ENCODE measurements around the gene RAMP2. TPM values are rescaled to one million over a fixed set of nuclear protein-coding genes. Genes with fewer than 3 reads are reported as not detected.
A peak's percentile ranks its signal among the peaks of the same experiment; 100 is the strongest.
"Not testable (repeated sequence)": the region's sequence is repeated elsewhere in the genome, so short reads cannot be mapped to it uniquely, and the experiment has no call there.

RAMP2 gene, protein sequence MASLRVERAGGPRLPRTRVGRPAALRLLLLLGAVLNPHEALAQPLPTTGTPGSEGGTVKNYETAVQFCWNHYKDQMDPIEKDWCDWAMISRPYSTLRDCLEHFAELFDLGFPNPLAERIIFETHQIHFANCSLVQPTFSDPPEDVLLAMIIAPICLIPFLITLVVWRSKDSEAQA
- 100 to 1,000 TPM in 2 of 4 donors, 10 to 100 TPM in 2; 92.1 to 140 (median 100) TPM for polyA plus RNA-seq (ENCODE audit: insufficient read length in 4 of 4)

DNA sequence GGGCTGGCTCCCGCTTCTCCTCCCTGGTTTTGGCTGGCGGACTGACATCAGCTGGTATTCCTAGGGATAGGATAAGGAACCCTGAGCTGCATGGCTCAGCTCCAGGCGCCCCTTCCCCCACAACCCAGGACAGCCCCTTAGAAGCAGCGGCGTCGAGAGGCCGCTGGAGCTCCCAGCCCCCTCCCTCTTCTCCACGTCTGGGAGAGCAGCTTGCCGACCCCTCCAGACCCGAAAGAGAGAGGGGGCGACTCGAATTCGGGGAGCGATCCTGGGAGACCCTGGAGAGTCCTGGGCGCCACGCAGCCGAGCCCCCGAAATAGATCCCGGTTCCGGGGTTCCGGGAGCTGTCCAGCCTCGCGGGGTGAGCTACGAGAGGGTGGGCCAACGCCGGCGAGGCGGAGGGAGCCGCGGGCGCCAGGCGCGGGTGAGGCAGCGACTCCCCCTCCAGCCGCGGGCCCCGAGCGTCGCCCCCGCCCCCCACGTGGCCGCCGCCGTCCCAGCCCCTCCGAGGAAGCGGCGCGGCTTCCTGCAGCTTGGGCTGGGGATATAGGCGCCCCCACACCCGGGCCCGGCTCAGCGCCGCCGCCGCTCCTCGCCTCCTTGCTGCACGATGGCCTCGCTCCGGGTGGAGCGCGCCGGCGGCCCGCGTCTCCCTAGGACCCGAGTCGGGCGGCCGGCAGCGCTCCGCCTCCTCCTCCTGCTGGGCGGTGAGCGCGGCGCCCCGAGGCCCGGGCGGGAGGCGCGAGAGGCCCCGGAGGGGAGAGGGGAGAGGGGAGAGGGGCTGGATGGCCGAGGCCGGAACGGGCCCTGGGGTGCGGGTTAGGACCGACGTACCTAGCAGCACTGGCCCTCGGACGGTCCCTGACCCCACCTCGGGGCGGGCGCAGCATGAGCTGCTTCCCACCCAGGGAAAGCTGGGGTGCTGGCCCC lies at the start of gene RAMP2:
Gene RAMP2, plus strand, starts transcription at position 576 of the 930 bp plus-strand sequence. Its CDS starts 35 bp downstream, at position 611.
- DNase-seq (ENCODE audit: low read depth in 4 of 4, low spot score in 3 of 4): no peak

DNA sequence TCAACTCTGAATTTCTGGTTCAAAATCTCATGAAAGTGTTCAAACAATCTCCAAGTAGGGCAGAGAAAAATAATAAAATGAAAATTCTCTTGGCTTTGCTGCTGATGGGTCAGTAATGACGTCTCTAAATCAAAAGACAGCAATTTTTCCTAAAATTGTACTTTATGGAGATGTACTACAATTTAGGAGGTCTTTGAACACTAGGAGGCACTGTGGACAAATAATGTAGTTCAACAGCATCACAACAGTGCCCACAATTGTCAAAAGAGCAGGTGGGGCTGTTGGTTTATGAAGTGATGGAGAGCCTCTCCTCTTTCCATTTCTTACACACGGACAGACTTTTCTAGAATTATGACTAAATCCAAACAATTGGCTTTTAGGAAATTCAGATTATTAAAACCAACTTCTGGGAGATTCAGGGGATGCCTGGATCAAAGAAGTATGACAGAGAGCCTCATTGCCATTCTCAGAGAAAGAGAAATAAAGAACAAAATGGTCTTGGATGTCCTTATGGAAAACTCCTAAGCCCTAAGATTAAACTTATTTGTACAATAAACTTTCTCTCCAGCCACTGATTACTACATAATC lies 39.9 kb upstream of the RAMP2 start:
- DNase-seq (ENCODE audit: low read depth in 4 of 4, low spot score in 3 of 4): peak; percentile 23 to 56 (median 55)

DNA sequence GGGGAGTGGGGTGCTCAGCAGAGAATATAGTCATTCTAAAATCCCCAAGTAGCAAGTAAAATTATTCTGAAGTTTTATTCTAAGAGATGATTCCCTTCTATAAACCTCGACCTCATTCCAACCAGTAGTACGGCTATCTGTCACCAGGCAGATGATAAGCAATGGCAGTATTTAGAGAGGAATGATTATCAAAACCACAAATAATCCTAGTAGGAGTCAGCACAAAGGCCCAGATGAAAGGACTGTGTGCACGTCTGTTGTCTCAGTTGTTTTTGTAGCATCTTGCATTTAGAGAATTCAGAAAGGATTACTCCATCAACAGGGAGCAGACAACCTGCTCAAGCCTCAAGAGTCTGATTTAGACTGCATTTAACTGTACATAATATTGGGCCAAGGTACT lies 37.4 kb upstream of the RAMP2 start:
- no peak for DNase-seq (ENCODE audit: low read depth in 4 of 4, low spot score in 3 of 4)

DNA sequence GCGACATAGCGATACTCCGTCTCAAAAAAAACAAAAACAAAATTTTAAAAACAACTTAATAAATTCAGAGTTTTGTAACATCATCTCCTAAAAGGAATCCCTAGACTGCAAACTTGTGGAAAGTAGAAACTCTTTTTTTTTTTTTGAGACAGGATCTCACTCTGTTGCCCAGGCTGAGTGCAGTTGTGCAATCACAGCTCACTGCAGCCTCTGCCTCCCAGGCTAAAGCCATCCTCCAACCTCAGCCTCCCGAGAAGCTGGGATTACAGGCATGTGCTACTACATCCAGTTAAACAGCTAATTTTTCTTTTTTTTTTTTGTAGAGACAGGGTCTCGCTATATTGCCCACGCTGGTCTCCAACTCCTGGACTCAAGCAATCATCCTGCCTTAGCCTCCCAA lies 35.9 kb upstream of the RAMP2 start:
- no peak for DNase-seq (ENCODE audit: low read depth in 4 of 4, low spot score in 3 of 4)

DNA sequence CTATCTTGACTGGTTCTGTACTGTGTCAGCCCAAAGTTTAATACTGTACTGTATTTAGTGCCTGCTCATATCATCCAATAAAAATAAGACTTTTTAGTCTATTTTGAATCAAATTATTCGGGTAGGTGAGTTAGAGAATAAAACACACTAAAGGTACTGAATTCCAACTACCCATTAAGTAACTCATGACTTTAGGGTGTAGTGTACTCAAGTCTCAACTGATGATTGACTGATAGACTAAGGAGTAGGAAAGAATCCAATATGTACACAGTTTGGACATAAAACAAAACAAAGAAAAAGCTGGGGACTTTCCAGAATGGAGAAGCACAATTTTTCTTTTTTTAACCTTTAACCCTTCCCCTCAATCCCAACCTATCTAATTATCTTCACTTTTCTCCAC lies 20.3 kb upstream of the RAMP2 start:
- no peak for DNase-seq (ENCODE audit: low read depth in 4 of 4, low spot score in 3 of 4)

DNA sequence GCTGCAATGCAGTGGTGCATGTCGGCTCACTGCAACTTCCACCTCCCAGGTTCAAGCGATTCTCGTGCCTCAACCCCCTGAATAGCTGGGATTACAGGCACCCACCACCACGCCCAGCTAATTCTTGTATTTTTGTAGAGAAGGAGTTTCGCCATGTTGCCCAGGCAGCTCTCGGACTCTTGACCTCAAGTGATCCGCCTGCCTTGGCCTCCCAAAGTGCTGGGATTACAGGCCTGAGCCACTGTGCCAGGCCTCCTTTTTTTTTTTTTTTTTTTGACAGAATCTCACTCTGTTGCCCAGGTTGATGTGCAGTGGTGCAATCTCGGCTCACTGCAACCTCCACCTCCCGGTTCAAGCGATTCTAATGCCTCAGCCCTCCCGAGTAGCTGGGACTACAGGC lies 18.1 kb upstream of the RAMP2 start:
- not testable (repeated sequence) for DNase-seq (ENCODE audit: low read depth in 4 of 4, low spot score in 3 of 4)

DNA sequence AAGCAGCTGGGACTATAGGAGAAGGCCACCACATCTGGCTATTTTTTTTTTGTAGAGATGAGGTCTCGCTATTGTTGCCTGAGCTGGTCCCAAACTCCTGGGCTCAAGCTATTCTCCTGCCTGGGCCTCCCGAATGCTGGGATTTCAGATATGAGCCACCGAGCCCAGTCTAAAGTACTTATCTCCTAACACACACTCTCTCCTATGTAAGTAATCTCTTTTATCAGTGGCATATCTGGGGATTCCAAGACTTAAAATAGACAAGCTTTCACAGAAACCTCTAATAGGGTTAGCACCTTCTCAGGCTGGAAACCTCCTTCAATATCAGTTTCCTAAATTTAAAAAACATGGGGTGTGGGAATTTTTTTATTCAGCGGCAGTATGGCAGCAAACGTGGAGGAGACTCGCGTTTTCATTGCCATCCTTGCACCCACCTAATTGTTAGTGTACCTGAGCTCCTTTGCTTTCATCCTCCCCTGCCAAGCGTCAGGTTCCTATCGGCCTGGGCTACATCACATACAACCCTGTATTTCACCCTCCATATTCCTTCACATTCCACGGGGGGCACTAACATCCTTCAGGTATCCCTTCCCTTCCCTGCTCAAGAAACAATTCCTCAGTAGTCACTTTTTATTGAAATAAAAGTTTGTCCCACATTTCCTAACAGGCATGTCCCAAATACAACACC lies 17.3 kb upstream of the RAMP2 start:
- DNase-seq (ENCODE audit: low read depth in 4 of 4, low spot score in 3 of 4): no peak

DNA sequence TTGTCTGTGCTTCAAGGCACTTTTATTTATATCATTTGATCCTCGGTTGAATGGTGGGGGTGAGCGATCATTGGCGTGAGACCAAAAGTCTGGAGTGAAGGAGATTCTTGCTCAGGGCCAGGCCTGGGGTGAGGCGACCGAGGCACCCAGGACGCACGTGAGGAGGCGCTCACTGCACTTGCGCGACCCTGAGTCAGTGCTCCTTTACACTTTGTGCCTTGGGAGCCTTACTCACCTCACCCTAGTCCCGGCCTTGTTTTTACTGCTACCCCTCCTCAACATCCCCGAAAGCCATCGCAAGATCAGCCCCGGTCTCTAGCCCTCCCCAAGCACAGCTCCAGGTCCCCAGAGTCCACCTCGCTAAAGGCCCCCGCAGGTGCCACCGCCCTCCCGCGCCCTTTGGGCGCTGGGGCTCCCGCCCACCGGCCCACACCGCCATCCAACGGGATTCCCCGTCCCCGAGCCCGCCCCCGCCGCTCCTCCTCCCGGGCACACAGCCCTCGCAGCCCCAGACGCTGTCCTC lies 16.7 kb upstream of the RAMP2 start:
- DNase-seq (ENCODE audit: low read depth in 4 of 4, low spot score in 3 of 4): no peak

DNA sequence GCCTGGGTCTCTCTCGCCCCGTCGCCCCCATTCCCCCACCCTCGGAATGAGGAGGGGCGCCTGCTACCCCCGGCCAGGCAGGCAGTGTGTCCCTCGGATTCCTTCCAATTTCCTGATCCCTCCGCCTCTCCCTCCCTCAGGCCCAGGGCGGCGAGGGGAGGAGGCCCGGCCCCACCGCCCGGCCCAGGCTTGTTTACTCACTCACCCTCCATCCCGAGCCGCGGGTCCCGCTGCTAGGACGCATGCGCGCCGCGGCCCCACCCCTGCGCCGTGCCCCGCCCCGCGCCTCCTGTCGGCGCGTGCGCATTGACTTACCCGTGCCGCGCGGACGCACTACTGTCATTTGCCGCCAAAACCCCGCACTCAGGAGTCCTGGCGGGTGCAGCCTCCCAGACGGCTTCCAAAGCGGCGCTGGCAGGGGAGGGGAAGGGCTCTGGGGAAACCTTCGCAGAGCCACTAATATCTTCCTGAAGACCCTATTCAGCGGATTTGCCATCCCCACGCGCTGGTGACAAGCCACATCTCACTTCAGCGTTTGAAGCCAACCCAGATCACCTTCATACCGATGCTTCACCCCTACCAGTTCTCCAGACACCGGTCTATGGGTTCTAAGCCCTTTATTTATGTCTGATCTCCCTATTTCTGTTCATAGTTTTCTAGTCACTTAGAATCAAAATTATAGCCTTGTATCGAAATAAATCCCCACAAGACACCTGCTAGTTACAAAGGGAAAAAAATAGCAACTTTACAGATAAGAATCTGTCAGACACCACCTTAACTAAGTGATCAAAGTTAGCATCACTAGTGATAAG lies 16.0 kb upstream of the RAMP2 start, which contains the start of gene EZH1:
Gene EZH1, minus strand, starts transcription at position 235 of the 812 bp plus-strand sequence. CDS start 16,099 bp downstream, outside the sequence.
- DNase-seq (ENCODE audit: low read depth in 4 of 4, low spot score in 3 of 4): peak; percentile 80 to 82 (median 81)

DNA sequence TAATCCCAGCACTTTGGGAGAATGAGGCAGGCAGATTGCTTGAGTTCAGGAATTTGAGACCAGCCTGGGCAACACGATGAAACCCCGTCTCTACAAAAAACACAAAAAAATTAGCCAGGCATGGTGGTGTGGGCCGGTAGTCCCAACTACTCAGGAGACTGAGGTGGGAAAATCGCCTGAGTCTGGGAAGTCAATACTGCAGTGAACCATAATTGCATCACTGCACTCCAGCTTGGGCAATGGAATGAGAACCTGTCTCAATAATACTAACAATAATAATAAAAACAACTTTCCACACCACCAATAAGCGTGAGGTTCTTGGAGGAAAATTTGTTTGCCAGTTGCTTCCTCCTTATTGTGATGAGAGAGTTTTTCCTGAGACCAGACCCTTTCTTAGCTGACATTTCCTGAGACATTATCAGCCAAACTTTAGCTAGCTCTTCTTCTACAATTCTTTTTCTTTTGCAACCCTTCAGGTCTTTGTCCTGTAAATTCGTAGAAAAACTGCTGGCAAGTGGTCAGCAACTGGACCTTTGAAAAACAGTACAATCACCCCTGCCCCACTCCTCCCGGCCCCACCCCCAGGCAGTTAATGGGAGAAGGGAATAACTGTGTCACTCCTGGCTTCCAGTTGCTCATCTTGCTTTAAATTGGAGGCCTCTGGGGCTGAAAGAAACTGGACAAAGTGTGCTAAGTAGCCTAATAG lies 12.7 kb upstream of the RAMP2 start:
- DNase-seq (ENCODE audit: low read depth in 4 of 4, low spot score in 3 of 4): no peak

DNA sequence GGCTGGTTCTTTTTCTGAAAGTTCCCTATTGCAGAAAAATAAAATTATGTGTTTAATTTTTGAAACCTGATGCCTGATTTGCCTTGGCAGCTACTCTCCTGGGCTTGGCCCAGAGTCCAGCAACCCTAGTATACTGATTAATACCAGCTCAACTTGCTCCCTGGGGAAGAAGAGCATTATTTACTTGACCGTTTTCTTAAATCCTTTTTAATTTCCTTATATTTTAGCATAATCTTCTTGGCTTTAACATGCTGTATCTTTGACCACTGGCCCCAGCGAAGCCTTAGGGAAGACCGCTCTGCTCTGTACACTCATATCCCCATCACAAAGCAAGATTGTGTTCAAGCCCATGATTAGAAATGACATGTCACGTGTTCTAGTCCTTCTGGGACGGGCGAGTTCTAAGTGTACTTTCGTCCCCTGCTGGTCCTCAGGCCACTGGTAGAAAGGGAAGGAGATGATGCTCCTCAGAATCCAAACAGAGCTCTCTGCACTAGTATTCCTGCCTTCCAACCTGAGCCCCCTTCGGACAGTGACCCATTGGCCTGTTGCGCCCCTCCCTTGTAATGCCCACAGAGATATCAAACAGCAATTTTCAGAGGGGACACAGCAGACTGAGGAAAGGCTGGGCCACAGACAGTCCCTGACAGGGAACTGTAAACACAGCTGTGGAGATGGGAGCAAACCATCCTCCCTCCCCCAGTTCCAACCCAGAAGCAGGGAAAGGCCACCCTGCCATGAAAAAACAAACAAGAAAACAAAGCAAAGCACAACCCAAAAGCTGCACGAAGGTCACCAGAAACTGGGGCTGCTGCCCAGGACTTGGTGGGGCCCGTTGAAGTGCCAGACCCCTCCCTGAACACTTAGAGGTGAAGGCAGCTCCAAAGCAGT lies 11.9 kb upstream of the RAMP2 start:
- DNase-seq (ENCODE audit: low read depth in 4 of 4, low spot score in 3 of 4): no peak

DNA sequence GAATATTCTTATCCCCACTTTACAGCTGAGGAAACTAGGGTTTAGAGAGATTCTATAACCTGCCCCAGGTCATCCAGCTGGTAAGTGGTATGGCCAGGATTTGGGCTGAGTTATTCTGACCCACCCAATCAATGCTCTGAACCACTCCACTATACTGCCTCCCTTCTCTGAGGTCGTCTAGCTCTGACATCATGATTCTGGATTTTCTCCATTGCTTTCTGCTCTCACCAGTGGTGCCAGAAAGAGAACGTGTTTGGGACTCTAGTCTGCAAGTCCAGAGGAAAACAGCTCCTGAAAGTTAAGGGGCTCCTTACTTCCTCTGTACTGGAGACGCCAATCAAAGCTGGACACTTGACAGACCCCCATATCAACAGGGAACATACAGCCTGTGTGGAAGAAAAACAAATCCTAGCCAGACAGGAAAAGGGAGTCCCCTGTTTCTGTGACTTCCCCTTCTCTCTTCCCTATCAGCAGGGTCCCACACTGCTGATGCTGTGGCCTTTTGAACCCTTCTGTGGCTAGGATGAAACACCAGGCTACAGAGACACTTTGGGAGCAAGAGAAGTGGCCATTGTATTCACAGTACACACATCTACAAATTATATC lies 10.2 kb upstream of the RAMP2 start:
- DNase-seq (ENCODE audit: low read depth in 4 of 4, low spot score in 3 of 4): no peak

DNA sequence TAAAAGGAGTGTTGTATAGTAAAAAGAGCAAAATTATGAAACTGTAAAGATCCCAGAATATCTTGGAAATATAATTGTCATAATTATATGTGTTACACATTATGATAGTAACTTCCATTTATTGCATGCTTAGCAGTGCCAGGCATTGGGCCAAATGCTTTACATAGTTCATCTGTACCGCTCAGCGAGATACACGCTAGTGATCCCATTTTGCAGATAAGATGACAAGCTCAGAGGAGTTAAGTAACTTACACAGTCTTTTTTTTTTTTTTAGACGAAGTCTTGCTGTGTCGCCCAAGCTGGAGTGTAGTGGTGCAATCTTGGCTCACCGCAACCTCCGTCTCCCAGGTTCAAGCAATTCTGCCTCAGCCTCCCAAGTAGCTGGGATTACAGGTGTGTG lies 9.4 kb upstream of the RAMP2 start:
- no peak for DNase-seq (ENCODE audit: low read depth in 4 of 4, low spot score in 3 of 4)

DNA sequence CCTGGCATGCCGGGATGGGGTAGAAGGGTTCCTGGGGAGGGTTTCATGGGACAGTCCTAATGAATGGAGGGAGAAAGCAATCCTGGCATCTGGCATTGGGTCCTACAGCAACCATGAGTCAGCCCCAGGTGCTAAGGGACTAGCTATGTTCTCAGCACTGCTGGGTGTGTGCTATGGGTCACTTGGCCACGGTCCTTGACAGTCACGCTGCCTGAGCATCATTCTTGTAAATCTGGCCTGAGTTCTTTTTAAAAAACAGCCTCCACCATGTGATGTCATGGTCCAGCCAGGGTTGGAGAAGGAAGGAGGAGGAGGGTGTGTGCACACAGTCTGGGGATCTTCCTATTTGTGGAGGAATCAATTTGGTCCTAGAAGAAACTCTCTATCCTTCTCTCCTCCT lies 6.2 kb upstream of the RAMP2 start:
- DNase-seq (ENCODE audit: low read depth in 4 of 4, low spot score in 3 of 4): no peak

DNA sequence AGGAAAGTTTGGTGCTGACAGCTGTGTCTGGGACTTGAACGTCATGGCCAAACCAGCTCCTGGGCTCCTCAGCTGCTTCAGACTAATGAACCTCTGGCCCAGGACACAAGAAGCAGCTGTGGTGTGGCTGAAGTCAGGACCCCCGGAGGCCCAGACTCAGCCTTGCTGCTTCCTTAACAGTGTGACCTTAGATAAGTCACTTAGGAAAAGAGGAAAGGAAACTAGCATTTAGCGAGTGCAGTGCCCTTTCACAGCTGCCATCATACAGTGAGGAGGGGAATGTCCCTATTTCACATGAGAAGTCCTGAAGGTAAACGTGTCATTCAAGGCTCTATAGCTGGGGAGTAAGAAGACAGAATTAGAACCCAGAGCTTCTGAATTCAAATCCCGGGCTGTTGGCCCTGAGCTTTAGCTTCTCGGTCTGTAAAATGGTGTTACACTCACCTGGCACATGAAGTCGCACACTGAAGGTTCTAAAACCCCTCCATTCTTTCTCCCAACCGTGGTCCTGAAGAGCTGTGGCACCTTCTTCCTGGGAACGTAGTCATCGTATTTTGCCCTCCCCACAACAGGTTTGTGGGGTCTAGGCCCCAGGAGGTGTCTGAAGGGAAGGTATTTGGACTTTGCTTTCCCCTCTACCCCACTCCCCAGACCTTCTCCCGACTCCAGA lies 910 bp upstream of the RAMP2 start:
- DNase-seq (ENCODE audit: low read depth in 4 of 4, low spot score in 3 of 4): no peak

DNA sequence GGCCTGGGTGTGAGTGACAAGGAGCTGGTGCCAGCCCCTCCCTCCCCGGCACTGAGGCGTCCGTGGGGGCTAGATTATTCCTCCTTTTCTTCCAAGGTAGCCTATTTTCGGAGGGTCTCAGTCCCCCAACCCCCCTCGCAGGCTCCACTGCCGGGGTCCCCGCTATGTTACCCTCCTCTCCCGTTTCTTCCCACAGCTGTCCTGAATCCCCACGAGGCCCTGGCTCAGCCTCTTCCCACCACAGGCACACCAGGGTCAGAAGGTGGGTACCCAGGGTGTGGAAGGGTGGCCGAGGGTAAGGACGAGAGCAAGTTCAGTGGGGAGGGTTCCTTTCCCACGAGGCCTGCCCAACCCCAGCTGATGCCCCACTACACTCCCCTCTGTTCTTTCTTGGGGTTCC lies 611 bp downstream of the RAMP2 start:
- no peak for DNase-seq (ENCODE audit: low read depth in 4 of 4, low spot score in 3 of 4)

DNA sequence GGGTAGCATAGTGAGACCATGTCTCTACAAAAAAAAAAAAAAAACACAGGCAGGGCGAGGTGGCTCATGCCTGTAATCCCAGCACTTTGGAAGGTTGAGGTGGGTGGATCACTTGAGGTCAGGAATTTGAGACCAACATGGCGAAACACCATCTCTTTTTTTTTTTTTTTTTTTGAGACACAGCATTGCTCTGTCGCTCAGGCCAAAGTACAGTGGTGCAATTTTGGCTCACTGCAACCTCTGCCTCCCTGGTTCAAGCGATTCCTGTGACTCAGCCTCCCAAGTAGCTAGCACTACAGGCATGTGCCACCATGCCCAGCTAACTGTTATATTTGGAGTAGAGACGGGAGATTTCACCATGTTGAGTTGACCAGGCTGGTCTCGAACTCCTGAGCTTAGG lies 5.1 kb downstream of the RAMP2 start:
- no peak for DNase-seq (ENCODE audit: low read depth in 4 of 4, low spot score in 3 of 4)

Data from left renal pelvis (tissue), 4 donors.